Activated CD8-positive, alpha-beta memory T cell treated with anti-CD3 and anti-CD28 coated beads, Interleukin-2, amount 50 U/mL, for 48 hours (primary cell): Measurements from ENCODE around the gene C3orf62.

Experiments
- DNase-seq: peaks from one replicate; pipeline ENCODE4 v3.0.0-alpha.2; 2020

C3orf62 gene

GRCh38 chr3:49276475-49277382, at the start of gene C3orf62:
Gene C3orf62 (minus strand): TSS chr3:49277232. CDS start chr3:49276872, 360 bp downstream.
- peak; percentile 89 for DNase-seq

- no peak for DNase-seq
These were observed 47.7 kb upstream of the C3orf62 start for GRCh38 chr3:49324768-49325167.

DNA sequence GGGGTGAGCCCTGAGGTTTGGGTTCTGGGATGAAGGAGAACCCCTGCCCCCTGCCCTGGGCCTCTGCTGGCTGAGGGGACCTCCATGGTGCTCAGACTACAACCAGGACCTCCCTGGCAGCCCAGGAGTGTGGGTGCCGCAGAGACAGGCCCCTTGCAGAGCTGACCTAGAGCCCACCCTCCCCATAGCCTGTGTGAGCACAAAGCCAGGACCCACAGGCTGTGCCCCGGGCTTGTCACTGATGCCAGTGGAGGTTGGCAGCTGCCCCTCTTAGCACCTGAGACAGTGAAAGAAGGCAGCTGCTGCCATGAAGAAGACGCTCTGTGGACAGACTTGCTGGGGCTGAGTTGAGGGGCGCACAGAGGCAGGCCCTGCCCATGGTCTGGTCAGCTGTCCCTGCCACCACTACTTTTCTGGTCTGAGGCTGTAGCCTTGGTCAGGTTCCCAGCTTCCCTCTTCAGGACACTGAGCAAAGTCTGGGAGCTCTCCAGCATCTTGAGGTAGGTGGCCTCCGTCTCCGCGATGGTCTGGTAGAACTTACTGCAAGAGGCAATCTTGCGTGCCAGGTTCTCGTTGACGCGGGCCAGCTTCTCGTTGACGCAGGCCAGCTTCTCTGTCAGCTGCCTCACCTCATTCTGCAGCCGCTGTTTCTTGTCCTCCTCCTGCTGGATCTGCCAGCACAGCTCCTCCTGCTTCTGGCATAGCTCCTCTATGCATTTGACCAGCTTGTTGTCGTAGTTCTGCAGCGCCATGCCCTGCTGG, 39.8 kb upstream of the C3orf62 start:
- DNase-seq = no peak

DNA sequence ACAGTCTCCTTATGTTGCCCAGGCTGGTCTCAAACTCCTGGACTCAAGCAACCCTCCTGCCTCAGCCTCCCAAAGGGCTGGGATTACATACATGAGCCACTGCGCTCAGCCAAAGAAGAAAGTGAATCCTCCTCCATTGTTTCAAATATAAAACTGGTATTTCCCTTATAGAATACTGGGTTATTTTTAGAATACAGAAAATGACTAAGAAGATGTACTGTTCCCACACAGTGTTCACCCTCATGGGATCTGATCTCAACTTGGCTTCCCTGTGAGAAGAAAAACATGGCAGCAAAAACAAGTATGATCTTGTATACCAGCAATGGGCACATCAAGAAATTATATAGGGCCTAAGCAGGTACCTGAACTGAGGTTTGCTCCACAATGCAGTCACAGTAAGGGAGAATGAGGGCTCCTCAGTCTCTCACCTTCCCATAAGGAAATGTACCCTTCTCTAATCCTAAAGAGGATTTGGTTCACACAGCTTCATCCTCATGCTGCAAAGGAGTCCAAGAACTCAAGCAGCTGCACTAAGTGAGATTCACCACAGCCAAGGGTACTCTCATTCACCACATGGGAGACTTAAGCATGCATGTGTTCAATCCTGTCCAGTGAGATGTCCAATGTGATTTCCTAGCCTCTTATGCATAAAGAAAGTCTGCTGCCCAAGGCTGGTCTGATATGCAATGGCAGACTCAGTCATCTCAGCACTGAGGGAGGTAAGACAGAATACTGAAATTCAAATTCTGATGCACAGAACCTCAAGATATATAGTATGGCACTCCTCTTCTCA, 37.1 kb upstream of the C3orf62 start:
- no peak for DNase-seq

GRCh38 chr3:49311283-49311682, 34.3 kb upstream of the C3orf62 start:
- DNase-seq = no peak

DNA sequence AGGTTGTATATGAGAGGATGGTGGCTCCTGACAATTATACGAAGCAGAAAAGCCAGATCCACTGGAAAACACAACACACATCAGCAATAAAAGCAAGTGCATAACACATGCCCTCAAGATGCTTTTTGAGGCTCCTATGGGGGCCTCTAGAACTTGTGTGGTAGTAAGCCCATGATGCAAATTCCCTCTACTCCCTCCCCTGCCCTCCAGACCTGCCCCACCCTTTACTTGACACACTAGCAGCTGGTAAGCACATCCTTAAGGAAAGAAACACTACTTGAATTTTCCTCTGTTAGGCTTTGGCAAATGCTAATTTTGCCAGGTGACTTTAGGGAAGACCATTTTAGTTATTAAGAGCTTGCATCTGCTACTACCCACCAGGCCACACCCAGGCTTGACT, 33.6 kb upstream of the C3orf62 start:
- no peak for DNase-seq

DNA sequence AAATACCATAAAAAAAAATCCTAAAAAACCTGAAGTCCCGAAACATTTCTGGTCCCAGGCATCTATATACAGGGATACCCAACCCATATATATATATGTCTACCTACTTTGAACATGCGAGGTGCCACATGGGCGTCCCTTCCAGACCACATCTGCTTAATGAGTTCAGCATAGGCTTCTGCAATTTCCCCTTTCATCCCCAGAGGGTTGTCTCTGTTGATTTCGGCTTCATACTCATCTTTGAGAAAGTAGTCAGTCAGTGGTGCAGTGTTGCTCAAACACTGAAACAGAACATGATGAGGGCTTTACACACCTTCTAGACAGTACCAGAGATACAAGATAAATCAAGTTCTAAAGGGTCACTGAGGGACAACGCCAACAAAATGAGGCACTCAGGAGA, 28.6 kb upstream of the C3orf62 start:
- DNase-seq = no peak

DNA sequence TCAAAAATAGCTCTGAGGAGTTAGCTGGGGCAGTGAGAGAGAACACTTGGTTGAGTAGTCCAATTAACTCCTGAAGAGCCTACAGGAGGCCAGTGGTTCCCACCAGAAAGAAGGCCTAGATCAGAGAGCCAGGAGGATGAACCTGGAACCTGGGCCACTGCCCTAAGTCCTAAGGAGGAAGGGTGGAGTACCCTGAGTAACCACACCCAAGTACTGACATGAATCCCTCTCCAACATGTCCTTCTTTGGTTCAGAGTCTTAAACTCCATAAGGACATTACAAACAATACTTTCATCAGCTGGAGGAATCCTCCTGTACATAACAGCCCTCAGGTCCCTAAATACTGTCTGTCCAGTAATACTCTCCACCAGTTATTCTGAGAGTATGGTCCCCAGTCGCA, 25.6 kb upstream of the C3orf62 start:
- no peak for DNase-seq

DNA sequence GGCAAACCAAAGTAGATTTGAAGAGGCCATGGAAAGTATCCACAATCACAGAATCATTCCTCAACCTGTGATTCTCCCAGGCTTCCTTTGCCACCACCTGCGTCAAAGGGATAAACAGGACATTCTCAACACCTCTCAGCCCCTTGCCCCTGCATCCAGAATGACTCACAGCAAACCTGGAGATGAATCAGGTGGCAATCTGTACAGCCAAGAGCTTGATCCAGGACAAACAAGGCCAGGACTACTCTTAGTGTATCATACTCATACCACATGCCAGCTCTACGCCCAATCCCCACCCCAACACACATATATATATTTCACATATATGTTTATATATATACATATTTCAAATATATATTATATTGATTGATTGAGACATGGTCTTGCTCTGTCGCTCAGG, 23.6 kb upstream of the C3orf62 start:
- DNase-seq = no peak

GRCh38 chr3:49298511-49298910, 21.5 kb upstream of the C3orf62 start:
- DNase-seq = no peak

- DNase-seq = no peak
These were observed 19.9 kb upstream of the C3orf62 start for GRCh38 chr3:49296781-49297411.

DNA sequence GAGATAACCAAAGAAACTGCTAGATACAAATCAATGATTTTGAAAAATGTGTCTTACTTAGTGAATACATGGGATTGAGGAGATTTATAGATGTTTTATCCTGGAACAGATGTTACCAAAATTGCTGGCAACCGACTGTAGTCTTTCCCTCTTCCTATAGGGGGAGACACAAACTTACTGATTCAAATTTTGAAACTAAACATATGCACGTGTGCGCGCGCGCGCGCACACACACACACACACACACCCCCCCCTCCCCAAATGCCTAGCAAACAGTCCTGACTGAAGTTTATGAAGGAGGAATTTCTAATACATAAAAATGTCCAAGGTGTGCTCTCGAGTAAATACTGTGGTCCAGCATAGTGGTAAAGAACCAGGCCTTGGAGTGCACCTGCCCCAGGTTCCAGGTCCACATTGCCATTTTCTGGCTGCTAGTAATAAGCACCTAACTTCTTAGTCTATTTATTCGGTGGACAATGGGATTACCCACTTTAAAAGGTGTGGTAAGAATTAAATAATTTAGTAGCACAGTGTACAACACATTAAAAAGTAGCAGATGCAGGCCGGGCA, 18.5 kb upstream of the C3orf62 start:
- DNase-seq = no peak

- no peak for DNase-seq
These were observed 17.3 kb upstream of the C3orf62 start for GRCh38 chr3:49294343-49294742.

- DNase-seq = no peak
These were observed 7.0 kb upstream of the C3orf62 start for GRCh38 chr3:49283997-49284396.

DNA sequence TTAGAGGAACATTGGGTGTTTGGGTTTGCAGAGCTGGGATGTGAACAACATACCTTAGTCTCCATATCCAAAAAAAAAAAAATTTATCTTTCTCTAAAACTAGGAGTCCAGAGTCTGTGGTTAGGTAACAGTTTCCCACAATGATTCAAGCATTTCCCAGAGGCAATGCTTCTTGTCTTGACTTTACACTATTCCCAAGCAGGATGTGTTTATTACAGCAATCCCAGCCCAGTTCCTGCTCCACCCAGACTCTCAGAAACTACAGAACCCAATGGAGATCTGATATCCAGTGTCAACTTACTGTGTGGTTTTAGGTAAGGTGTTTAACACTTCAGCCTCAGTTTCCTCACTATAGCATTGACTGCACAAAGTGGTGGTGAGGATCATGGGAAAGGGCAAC, 2.3 kb upstream of the C3orf62 start:
- no peak for DNase-seq

DNA sequence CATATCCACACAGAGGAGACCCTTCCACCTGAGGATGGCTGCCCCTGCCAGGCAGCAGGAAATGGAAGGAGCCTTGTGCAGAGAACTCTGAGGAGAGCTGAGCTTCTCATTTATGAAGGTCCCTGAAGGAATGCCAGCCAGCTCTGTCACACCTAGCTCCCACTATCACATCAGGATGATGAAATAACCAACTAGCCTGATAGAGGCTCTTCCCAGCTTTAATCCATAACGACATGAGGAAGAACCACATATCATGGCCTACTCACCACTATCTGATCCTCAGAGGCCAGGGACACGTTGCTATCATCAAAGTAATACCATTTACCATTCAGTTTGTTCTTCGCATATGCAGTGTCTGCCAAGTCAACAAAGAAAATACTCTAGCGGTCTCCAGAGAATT, 1.5 kb upstream of the C3orf62 start:
- no peak for DNase-seq

- DNase-seq = no peak
These were observed 347 bp upstream of the C3orf62 start for GRCh38 chr3:49277383-49277775.

- DNase-seq = no peak
These were observed 3.1 kb downstream of the C3orf62 start for GRCh38 chr3:49273825-49274532.

DNA sequence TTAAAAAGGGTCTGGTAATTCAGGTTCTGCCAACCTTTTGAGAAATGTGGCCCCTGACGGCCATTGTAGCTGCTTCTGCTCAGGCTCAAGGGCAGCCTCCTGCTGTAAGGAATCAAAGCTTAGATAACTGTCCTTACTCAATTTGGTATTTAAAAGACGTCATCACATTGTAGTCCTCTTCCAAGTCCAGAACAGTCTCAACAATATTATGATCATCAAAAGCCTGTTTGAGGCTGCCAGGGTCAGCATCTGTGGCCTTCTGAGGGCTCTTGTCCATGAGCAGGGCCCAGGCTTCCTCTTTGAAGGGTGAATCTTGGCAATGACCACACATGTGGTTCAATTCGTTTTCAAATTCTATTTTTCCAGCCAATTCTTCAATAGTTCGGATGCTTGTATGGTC, 6.0 kb downstream of the C3orf62 start:
- DNase-seq = no peak

DNA sequence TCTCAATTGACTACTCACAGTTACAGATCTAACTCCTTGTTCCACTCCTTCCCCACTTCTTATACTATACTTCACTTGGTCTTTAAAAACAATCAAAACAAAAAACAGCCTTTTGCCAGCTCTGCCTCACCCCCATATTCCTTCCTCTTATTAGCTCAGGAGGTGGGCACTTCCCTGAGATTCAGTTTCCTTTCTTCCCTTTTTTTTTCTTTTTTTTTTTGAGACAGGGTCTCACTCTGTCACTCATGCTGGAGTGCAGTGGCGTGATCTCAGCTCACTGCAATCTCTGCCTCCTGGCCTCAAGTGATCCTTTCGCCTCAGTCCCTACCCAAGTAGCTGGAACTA, 6.9 kb downstream of the C3orf62 start:
- DNase-seq = no peak

DNA sequence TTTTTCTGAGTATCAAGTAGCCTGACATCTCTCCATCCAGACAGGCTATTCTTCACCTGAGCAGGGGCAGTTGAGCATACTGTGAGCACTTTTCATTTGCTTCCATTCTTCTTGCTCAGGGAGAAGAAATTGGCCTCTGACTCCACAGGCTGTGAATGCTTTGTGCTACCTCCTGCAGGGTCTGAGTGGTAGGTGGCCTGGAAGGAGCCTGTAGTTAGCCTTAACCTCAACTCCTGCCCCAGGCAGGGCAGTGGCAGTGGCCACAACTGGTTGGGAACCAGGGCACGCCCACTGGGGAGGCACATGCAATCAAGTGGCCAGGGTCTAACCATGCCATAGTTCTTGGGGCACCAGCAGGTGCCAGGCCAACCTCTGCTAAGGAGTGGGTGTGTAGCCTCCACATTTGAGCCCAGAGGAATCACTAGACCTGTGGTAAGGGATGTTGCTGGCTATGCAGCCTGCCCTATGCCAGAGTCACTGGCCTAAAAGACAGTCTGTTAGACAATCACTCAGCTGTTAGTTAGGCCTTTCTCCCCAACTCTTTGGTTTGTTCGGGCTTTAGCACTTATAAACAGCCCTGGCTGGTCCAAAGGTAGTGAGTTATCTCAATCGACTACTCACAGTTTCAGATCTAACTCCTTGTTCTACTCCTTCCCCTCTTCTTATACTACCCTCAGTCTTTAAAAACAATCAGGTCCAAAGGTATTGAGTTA, 7.4 kb downstream of the C3orf62 start:
- no peak for DNase-seq
